Aorta (tissue), 5 donors: Measurements from ENCODE around the gene PCP2. TPM values are rescaled to one million over a fixed set of nuclear protein-coding genes. Genes with fewer than 3 reads are reported as not detected.
A peak's percentile ranks its signal among the peaks of the same experiment; 100 is the strongest.

ENCODE experiments used
- ATAC-seq: fragments of 200-7000 bp; cut with Tn5 transposase; one replicate; pipeline ENCODE4 v1.9.1; 2022; ENCODE audit warnings: moderate library complexity; ENCODE audit not compliant: low FRiP score
- DNase-seq, 2 donors: peaks; one replicate each; pipeline ENCODE4 v3.0.0-alpha.2; 2020
- H3K27ac ChIP-seq, 2 donors: one replicate each; pipeline ENCODE4 v1.5.1; 2013; ENCODE audit warnings: low read length in 2 of 2, mild to moderate bottlenecking in 2 of 2, moderate library complexity in 2 of 2, control low read depth in 1 of 2, inconsistent platforms in 1 of 2, low read depth in 1 of 2
- H3K27me3 ChIP-seq, 2 donors: one replicate each; pipeline ENCODE4 v1.6.1; 2013; ENCODE audit warnings: control low read depth in 1 of 2, low read length in 1 of 2, mild to moderate bottlenecking in 1 of 2, moderate library complexity in 1 of 2; ENCODE audit not compliant: insufficient read depth in 2 of 2, control insufficient read depth in 1 of 2
- H3K36me3 ChIP-seq, 2 donors: one replicate each; pipeline ENCODE4 v1.6.1; 2013; ENCODE audit warnings: control low read depth in 1 of 2, low read length in 1 of 2, mild to moderate bottlenecking in 1 of 2; ENCODE audit not compliant: insufficient read depth in 2 of 2, control insufficient read depth in 1 of 2
- H3K4me1 ChIP-seq, 2 donors: one replicate each; pipeline ENCODE4 v1.6.1; 2013; ENCODE audit warnings: low read length in 2 of 2, control low read depth in 1 of 2, mild to moderate bottlenecking in 1 of 2, moderate library complexity in 1 of 2; ENCODE audit not compliant: insufficient read depth in 2 of 2, control insufficient read depth in 1 of 2
- H3K4me3 ChIP-seq, 2 donors: one replicate each; pipeline ENCODE4 v1.5.1; 2013; ENCODE audit warnings: low read length in 2 of 2, control low read depth in 1 of 2, mild to moderate bottlenecking in 1 of 2
- H3K9me3 ChIP-seq: one replicate; pipeline ENCODE4 v1.6.1; 2013; ENCODE audit warnings: mild to moderate bottlenecking, low read length; ENCODE audit not compliant: control insufficient read depth
- WGBS, 2 donors: extraction: QIAGEN DNeasy Blood & Tissue Kit; methylation state at CpG; one replicate each; pipeline ENCODE4 v1.1.7; 2013; 5-methylcytosine and 5-hydroxymethylcytosine counted together
- intact Hi-C, 2 donors: fragments of 100-400 bp; cut with DNase I; formaldehyde crosslinking; loops; one replicate each; pipeline versions ENCODE4 v1.14.2 to v1.15.0; 2022
- polyA plus RNA-seq, 2 donors: library from polyadenylated mRNA; stranded (reverse); fragments of 200-250 nt; gene quantifications; one replicate each; pipeline ENCODE4 v1.2.3, GENCODE V29; 2013
- total RNA-seq, 2 donors: library from RNA; stranded (reverse); fragmentation: NEBNext Ultra II Directional; extraction: Animal tissue kit (Norgen Biotek cat#: 25700); gene quantifications; one replicate each; pipeline ENCODE4 v1.2.1, GENCODE V29; 2021
- donor health status: healthy with polysubstance abuse.
- donor health status: Bipolar disorder and iron deficiency.
- donor health status: DM: no; HTN: no; CAD: no.
- donor health status: DM: no; HTN: no; CAD: no.
- donor health status: DM: yes; HTN: yes; CAD: no.

The PCP2 gene
- total and polyA plus RNA-seq, 4 donors: not detected

DNA sequence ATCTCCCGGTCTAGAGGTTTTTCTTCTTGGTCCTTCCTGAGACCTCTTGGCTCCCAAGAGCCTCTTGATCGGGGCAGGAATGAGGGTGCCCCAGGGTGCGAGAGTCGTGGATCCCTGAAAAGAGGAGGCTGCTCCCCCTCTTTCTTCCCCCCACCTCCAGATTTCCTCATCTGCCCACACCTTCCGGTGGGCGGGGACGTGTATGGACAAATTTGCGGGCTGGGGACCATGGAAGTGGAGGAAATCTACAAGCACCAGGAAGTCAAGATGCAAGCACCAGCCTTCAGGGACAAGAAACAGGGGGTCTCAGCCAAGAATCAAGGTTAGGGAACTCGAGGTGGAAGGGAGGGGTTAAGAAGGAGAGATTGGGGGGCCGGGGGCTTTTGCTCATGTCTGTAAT is 43.3 kb upstream of the PCP2 start, which contains the start of gene MCEMP1:
TSS of gene MCEMP1 (plus strand) at position 237 of the 400 bp plus-strand sequence. CDS start at position 268, 31 bp downstream.
- no peak for ATAC-seq
- no peaks in the 10 kb centered on the region for H3K36me3 ChIP-seq
- no peaks in the 10 kb centered on the region for H3K9me3 ChIP-seq
- no peak within 1 kb of the TSS for H3K27ac ChIP-seq
- WGBS, 2 donors: 51 to 52% methylated on average over 10 of the region's 10 CpGs
- no peaks in the 10 kb centered on the region for H3K27me3 ChIP-seq
- DNase-seq: no peak
- H3K4me1 ChIP-seq: no peaks in the 10 kb centered on the region
- H3K4me3 ChIP-seq: no peak within 1 kb of the TSS
- intact Hi-C loops: loop anchor here in 1 of 2 donors (5.0 kb wide), 1 partner anchor 325 kb away; no protein-coding TSS in a partner anchor

DNA sequence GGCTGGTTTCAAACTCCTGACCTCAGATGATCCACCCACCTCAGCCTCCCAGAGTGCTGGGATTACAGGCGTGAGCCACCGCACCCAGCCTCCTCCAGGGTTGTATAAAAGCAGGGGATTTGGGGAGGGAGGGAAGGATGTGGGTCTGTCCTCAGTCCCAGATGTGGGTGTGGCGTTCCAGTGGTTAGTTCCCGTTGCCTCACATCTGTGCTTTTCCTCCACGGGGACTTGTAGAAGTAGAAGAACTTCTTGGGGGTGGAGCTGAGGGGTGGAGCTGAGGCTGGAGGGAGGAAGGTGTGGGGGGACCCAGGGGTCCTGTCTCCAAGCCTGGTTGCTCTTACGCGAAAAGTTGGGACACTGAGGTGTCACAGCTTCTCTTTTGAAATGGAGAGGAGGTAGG is 42.9 kb upstream of the PCP2 start:
- H3K9me3 ChIP-seq: no peaks in the 10 kb centered on the region
- H3K27ac ChIP-seq: no peak overlapping the region
- WGBS, 2 donors: 44 to 57% methylated on average over 7 of the region's 7 CpGs
- no peak overlapping the region for H3K4me3 ChIP-seq
- H3K36me3 ChIP-seq: no peaks in the 10 kb centered on the region
- no peaks in the 10 kb centered on the region for H3K4me1 ChIP-seq
- no peak for ATAC-seq
- intact Hi-C loops: loop anchor here in 1 of 2 donors (5.0 kb wide), 1 partner anchor 324 kb away; no protein-coding TSS in a partner anchor
- H3K27me3 ChIP-seq: no peaks in the 10 kb centered on the region
- DNase-seq: no peak

DNA sequence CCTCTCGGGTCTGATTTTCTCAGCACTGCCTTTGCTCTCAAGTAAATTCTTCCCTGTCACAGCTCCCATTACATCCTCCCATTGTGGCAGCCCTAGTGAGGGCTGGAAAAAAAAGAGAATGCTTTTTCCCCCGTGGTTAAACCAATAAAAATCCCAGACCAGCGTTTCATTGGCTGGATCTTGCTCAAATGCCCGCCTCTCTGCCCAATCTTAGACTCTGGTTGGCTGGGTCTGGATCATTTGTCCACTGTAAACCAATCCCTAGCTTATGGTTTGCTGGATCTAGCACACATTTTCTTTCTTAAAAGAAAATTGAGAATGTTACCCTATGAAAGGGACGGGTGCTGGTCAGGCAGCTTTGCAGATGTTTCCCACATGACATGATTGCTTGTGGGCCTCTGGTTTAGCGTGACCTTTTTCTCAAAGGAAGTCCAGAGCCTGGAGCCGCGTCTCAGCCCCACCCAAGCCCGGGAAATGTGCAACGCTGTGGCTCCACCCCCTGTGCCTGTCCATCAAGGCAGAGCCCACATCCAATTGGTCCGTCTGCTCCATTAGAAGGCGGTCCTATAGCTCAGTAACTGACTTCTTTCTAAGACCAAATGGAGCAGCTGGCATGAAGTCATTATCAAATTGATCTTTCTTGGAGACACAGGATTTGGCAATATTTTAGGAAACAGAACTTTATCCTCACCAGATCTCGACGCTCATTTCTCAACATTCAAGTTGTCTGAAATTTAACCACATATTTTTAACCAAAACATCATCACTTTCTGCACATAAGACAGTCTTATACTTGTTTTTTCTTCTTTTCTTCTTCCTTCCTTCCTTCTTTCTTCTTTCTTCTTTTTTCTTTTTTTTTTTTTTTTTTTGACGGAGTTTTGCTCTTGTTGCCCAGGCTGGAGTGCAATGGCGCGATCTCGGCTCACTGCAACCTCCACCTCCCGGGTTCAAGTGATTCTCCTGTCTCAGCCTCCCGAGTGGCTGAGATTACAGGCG is 40.8 kb upstream of the PCP2 start:
- WGBS, 2 donors: 46 to 57% methylated on average over 19 to 21 of the region's 21 CpGs
- Histone ChIP-seq H3K27ac (no peak overlapping the region), H3K36me3 (no peaks in the 10 kb centered on the region), H3K9me3 (no peaks in the 10 kb centered on the region), H3K27me3 (no peaks in the 10 kb centered on the region), H3K4me1 (no peaks in the 10 kb centered on the region), H3K4me3 (no peak overlapping the region)
- ATAC-seq (no peak), DNase-seq (peak; percentile 84 to 85)
- intact Hi-C loops: loop anchor here in 1 of 2 donors (5.0 kb wide), 1 partner anchor 322 kb away; no protein-coding TSS in a partner anchor

DNA sequence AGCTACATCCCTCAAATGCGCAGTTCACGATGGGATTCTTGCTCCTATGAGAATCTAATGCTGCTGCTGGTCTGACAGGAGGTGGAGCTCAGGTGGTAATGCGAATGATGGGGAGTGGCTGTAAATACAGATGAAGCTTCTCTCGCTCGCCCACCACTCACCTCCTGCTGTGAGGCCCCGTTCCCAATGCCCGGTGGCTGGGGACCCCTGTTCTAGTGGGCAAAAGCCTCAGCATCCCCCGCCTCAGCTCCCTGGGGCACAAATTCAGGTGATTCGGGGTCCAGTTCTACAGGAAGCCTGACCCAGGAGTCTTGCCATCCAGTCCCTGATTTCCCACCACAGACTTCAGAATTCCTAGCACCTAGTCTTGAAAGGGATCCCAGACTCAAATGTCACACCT is 39.0 kb upstream of the PCP2 start:
- H3K36me3 ChIP-seq: no peaks in the 10 kb centered on the region
- no peaks in the 10 kb centered on the region for H3K4me1 ChIP-seq
- ATAC-seq: no peak
- intact Hi-C loops: no loop called here
- H3K27ac ChIP-seq: no peak overlapping the region
- 44 to 55% methylated on average over 9 of the region's 9 CpGs for WGBS, 2 donors
- no peak for DNase-seq
- no peak overlapping the region for H3K4me3 ChIP-seq
- H3K27me3 ChIP-seq: no peaks in the 10 kb centered on the region
- H3K9me3 ChIP-seq: no peaks in the 10 kb centered on the region

DNA sequence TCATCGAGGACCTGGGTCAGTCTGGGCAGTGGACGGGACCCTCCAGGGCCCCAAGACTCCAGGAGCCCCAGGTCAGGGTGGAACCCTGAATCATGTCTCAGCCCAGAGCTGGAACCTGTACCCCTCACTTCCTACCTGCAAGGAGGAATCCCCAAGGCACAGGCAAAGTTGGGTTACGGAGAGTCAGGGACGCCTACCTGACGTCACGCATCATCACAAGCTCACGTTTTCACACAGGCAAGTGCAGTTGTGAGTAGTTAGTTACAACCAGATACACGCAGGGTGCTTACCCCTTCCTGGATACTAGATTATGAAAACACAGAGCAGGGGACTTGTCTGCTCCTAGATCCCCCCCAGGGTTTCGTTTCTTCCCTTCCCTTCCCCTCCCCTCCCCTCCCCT is 37.3 kb upstream of the PCP2 start:
- intact Hi-C loops: no loop called here
- no peak overlapping the region for H3K27ac ChIP-seq
- H3K9me3 ChIP-seq: no peaks in the 10 kb centered on the region
- H3K4me1 ChIP-seq: no peaks in the 10 kb centered on the region
- no peaks in the 10 kb centered on the region for H3K36me3 ChIP-seq
- ATAC-seq (no peak), DNase-seq (no peak)
- no peak overlapping the region for H3K4me3 ChIP-seq
- 25 to 29% methylated on average over 9 of the region's 9 CpGs for WGBS, 2 donors
- no peaks in the 10 kb centered on the region for H3K27me3 ChIP-seq

DNA sequence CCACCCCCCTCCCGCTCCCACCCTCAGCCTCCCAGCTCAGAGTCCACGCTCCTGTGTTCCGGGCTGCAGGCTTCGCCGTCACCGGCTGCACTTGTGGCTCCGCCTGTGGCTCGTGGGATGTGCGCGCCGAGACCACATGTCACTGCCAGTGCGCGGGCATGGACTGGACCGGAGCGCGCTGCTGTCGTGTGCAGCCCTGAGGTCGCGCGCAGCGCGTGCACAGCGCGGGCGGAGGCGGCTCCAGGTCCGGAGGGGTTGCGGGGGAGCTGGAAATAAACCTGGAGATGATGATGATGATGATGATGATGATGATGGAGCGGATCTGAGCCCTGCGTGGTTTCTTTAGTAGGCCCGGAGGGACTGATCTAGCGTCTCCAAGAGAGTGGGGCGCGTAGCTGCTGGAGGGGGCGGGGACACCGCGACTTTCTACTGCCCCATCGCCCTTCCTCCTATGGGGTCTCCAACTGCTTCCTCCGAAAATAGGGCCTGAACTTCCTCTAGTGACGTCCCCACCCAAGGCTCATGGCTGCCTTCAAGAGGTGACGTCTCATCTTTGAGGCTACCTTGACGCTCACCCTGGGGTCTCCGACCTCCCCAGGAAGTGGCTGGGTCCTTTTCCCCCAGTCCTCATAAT is 36.7 kb upstream of the PCP2 start:
- intact Hi-C loops: no loop called here
- Histone ChIP-seq H3K36me3 (no peaks in the 10 kb centered on the region), H3K4me3 (no peak overlapping the region), H3K9me3 (no peaks in the 10 kb centered on the region), H3K4me1 (no peaks in the 10 kb centered on the region), H3K27me3 (no peaks in the 10 kb centered on the region), H3K27ac (no peak overlapping the region)
- ATAC-seq (no peak), DNase-seq (no peak)
- 1 to 2% methylated on average over 38 to 43 of the region's 43 CpGs for WGBS, 2 donors

DNA sequence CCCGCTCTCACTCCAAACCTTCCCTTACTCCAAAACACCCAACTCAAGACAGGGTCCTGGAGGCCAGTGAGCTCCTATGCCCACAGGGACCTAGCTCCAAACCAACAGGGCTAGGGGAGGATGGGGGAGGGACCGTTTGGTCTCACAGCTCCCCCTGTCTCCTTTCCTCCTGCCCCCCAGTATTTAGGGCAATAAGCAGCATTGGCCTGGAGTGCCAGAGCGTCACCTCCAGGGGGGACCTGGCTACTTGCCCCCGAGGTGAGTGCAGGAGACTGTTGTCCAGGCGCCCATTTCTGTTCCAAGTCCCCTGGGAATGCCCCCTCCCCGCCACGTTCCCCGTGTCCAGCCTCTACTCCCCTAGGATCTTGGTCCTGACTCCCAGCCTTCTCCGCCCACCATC is 36.1 kb upstream of the PCP2 start:
- intact Hi-C loops: no loop called here
- no peaks in the 10 kb centered on the region for H3K4me1 ChIP-seq
- no peak overlapping the region for H3K27ac ChIP-seq
- ATAC-seq (no peak), DNase-seq (no peak)
- no peak overlapping the region for H3K4me3 ChIP-seq
- WGBS, 2 donors: 21 to 24% methylated on average over 9 of the region's 9 CpGs
- no peaks in the 10 kb centered on the region for H3K36me3 ChIP-seq
- no peaks in the 10 kb centered on the region for H3K27me3 ChIP-seq
- no peaks in the 10 kb centered on the region for H3K9me3 ChIP-seq

DNA sequence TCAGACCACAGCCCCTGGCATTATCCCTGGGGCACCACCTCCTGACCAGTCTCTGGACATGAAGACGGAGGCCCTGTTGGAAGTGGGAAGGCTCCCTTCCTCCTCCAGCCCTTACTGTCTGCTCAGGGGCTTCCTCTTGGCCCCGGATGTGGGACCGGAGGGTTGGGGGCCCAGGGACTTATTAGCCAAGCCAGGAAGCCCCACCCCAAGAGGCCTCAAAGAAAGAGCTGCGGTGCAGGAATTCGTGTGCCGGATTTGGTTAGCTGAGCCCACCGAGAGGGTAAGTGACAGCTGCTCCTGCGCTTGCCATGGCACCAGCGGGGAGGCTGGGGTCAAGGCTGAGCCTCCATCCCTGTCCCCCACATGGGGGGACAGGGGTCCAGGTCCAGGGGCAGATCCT is 35.3 kb upstream of the PCP2 start, which contains the start of gene RETN:
TSS of gene RETN (plus strand) at position 208 of the 400 bp plus-strand sequence. CDS start 278 bp downstream, outside the sequence.
- 70 to 77% methylated on average over 9 of the region's 9 CpGs for WGBS, 2 donors
- Histone ChIP-seq H3K9me3 (no peaks in the 10 kb centered on the region), H3K36me3 (no peaks in the 10 kb centered on the region), H3K27ac (no peak within 1 kb of the TSS), H3K27me3 (no peaks in the 10 kb centered on the region), H3K4me3 (no peak within 1 kb of the TSS), H3K4me1 (no peaks in the 10 kb centered on the region)
- DNase-seq (no peak), ATAC-seq (no peak)
- intact Hi-C loops: no loop called here
